GM21576 (cell line): Measurements from ENCODE around the gene BPIFB3.
"Not testable (repeated sequence)": the region's sequence is repeated elsewhere in the genome, so short reads cannot be mapped to it uniquely, and the experiment has no call there.

Experiments used
- ATAC-seq: cut with Tn5 transposase; IDR thresholded peaks from one replicate; pipeline ENCODE4 v1.9.1; 2021; ENCODE audit warnings: mild to moderate bottlenecking, moderate library complexity; ENCODE audit not compliant: unreplicated experiment

The BPIFB3 gene

GRCh38 chr20:33112547-33113386 is 59.1 kb downstream of the BPIFB3 start:
- no peak for ATAC-seq

DNA sequence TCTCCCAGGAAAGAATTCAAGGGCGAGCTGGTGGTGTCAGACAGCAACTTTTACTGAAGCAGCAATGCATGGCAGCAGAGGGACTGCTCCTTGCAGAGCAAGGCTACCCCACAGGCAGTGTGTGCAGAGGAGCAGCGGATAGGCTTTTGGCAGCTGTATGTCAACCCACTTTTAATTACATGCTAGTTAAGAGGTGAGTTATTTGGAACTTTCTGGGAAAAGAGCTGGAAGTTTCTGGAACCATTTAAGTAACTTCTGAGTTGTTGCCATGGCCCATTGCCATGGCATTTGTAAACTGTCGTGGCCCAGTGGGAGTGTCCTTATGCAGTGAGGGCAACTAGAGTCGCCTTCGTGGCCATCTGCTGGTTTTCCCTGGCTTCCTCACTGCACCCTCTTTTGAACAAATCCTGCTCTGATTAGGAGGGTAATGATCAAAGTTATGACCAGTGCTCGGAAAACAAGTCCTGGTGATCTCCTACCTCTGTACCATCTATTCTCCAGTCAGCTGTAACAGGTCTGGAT is 59.7 kb downstream of the BPIFB3 start:
- no peak for ATAC-seq

- ATAC-seq: not testable (repeated sequence)
Observed at GRCh38 chr20:33115501-33115900, 61.8 kb downstream of the BPIFB3 start.

- ATAC-seq: no peak
Observed at GRCh38 chr20:33119725-33120720, 66.3 kb downstream of the BPIFB3 start.

DNA sequence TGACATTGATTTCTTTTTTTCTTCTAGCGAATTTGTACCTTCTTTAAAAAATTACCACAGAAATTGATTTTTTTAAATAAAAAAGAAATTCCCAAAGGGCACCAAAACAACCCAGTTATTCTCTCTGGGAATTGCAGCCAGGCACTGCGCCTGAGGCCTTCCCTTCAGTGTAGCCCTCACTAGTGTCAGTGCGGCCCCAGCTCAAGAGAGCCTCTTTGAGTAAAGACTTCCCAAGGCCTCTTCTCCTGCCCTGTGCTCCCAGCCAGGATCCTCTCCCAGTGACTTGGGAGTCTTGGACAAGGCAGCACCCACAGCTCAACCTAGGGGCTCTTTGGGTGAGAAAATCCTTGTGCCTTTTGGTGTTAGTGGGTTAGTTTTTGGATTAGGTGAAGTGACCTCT is 67.2 kb downstream of the BPIFB3 start:
- no peak for ATAC-seq

DNA sequence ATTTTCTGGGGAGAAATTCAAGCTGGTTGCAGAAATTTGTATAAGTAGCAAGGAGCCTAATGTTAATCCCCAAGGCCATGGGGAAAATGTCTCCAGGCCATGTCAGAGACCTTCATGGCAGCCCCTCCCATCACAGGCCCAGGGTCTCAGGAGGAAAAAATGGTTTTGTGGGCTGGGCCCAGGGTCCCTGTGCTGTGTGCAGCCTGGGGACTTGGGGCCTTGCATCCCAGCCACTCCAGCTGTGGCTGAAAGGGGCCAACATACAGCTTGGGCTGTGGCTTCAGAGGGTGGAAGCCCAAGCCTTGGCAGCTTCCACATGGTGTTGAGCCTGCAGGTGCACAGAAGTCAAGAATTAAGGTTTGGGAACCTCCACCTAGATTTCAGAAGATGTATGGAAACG is 68.6 kb downstream of the BPIFB3 start:
- not testable (repeated sequence) for ATAC-seq
